Esophagus mucosa (tissue), 1 donor: ENCODE results near the gene MLLT10. TPM values are rescaled to one million over a fixed set of nuclear protein-coding genes. Genes with fewer than 3 reads are reported as not detected.
"Not testable (repeated sequence)": the region's sequence is repeated elsewhere in the genome, so short reads cannot be mapped to it uniquely, and the experiment has no call there.

Experiments
- ATAC-seq: fragments of 200-7000 bp; cut with Tn5 transposase; one replicate; pipeline ENCODE4 v1.9.1; 2020
- total RNA-seq: library from RNA; stranded (reverse); gene quantifications from one replicate; pipeline ENCODE4 v1.2.4, GENCODE V29; 2023
- donor health status: DM: yes; HTN: yes; CAD: no.

MLLT10 gene
- total RNA-seq, 1 donor from 2014 or later, result 31.0 TPM

GRCh38 chr10:21702633-21703111 is 168.6 kb downstream of the MLLT10 start:
- ATAC-seq, result no peak

DNA sequence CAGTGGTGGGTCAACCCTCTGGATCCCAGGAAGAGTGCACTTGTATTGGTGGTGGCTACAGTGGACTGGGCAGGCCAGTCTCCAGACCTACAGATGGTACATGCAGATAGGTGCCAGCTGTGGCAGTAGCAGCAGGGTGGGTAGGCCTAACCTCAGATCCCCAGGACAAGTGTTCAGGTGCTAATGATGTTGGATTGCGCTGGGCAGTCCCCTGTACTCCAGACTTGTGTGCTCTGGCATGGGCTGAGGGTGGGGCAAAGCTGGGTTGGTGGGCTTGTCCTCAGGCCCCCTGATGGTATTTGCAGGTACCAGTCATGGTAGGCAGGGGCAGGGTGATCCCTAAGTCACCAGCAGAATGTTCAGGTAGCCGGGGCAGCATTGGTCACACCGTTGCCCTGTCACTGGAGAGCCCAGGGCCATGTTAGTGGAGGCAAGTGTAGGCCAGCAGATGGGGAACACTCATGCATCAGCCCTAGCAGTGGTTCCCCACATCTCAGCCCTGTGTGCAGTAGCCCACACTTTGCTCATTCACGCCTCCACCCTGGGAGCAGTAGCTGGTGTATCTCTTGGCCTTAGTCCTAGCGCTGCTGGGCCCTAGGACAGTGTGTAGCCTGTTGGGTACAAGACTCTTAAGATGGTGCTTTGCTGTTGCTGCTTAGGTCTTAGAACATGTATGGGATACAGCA is 171.3 kb downstream of the MLLT10 start:
- no peak for ATAC-seq

DNA sequence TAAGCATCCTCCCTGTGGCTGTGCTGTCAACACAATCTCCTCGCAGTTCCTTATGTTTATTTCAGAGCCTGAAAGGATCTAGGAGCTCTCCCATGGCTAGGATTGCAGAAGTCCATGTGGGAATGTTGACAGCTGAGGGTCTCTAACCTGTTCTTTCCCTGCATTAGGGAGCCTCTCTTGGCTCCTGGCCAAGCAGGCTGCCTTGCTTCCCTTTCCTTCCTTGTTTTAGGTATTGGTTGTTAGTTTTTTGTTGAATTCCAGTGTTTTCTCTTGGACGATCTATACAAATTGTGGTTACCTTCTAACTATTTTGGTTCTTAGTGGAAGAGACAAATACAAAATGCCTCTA is 171.8 kb downstream of the MLLT10 start:
- no peak for ATAC-seq

DNA sequence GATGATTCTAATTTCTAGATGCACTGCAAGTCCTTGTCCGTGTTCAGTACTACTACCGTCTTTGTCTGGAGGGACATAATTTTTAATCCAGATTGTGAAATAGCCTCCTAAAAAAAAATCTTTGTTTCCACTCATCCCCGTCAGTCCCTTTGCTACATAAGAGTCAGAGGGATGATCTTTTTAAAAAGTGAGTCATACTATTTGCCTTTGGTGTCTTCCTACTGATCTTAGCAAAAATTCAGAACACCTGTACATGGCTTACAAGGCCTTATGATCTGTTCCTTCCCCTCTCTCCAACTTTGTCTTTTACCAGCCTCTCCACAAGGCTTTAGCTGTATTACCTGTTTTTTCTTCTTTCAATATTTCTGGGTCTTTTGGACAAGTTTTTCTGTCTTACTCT is 173.5 kb downstream of the MLLT10 start:
- ATAC-seq, result peak; percentile 62

DNA sequence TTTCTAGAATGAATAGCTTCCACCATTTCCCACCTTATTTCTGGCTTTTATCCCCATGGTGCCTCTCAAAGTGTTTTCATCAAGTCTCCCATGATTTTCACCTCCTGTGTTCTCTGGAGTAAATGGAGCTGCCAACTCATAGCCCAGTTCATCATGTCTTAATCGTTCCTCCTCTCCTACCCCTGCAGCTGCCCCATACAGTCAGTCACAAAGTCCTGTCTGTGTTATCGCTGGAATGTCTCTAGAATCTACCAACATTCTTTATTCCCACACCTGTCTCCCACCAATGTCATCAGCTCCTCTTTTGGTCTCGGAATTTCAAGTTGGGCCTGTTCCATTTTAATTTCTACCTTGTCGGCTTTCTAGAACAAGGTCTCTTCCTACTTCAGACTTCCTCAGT is 178.9 kb downstream of the MLLT10 start:
- ATAC-seq, result no peak

DNA sequence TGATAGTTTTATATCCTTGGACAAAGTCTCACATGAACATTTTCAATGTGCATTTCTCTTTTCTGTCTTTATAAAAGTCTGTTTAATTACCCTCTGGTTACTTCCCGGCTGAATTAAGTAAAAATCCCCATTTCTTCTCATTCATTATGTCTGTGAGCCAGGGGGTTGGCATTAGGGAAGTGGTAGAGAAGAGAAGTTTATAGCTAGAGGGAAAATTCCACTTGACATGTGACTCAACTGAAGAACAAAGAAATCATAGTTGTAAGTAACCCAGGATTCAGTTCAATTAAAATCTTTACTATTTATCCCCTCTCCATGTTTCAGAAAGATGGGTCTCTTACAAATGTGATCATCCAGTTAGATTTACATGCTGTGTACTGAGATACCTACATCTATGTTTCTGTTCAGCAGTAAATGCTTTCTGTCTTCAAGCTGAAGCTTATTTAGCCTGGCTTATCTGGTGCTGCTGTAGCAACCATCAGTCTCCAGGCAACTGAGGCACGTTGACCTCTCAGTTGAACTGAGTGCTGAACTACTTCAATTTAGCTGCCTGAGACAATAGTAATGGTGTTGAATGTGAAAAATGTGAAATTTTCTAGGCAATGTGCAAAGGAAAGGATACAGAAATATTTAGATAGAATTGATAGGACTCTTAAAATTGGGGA is 181.6 kb downstream of the MLLT10 start:
- ATAC-seq, result no peak

- not testable (repeated sequence) for ATAC-seq
Observed at GRCh38 chr10:21717437-21718054, 183.5 kb downstream of the MLLT10 start.

- peak; percentile 50 for ATAC-seq
Observed at GRCh38 chr10:21719502-21719901, 185.5 kb downstream of the MLLT10 start.

GRCh38 chr10:21720090-21720489 is 186.1 kb downstream of the MLLT10 start:
- peak; percentile 76 for ATAC-seq

DNA sequence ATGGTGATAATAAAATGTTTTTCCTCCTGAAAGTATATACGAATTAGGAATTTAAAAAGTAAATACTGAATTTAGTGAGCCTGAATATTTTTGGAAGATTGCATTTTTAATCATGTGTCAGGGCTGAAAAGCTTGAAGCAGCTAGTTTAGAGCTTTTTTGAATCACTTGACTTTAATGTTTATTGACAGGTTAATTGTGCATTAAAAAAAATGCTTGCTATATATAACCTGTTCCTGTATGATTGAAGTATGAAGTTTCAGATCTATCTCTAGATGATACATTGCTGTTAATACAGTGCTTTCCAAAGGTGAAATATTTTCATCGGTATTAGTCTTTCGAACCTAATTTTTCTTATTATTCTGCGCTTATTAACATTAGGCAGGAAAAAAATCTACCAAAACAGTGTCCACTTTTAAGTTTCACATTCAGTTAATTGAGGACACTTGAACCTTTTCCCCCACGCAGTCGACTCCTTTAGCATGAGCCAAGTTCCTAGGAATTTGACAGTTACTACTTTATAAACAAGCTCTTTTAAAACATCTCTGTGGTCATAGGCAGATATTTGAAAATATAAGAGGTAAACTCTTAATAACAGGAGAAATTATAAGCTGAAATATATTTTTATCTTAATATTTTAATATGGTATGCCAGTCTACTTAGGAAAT is 187.1 kb downstream of the MLLT10 start:
- ATAC-seq, result no peak

- no peak for ATAC-seq
Observed at GRCh38 chr10:21722209-21722608, 188.2 kb downstream of the MLLT10 start.

- no peak for ATAC-seq
Observed at GRCh38 chr10:21724020-21724589, 190.1 kb downstream of the MLLT10 start.

DNA sequence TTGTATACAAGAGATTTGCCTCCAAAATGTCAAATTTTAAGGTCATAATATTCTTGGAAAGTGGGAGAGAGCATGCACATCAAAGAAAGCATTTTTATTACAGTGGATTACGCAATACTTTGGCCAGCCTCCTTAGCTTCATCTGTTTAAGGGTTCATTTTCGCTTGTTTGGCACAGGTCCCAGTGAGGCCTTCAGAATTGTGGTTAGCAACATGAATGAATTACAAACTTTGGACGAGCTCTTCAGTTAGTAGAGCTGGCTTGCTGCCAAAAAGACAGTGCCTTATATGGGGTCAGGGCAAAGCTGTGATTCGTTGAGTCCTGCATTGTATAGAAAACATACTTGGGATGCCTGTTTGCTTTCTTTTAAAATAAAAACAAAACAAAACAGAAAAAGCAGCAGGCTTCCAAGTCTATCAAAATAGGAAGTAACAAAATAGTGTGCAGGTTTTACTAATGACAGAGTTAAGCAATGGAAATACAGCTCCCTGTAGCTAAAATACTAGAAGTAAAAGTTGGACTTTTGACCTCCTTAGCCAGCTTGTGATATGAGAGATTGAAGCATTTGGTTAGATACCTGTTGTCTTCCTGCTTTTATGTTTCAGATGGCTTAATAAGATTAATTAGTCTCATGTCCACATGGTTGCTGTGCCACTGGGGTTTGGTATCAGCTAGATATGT is 190.8 kb downstream of the MLLT10 start:
- peak; percentile 77 for ATAC-seq

GRCh38 chr10:21726601-21727225 is 192.7 kb downstream of the MLLT10 start:
- ATAC-seq, result peak; percentile 35

- ATAC-seq, result peak; percentile 69
Observed at GRCh38 chr10:21727452-21728168, 193.6 kb downstream of the MLLT10 start.

DNA sequence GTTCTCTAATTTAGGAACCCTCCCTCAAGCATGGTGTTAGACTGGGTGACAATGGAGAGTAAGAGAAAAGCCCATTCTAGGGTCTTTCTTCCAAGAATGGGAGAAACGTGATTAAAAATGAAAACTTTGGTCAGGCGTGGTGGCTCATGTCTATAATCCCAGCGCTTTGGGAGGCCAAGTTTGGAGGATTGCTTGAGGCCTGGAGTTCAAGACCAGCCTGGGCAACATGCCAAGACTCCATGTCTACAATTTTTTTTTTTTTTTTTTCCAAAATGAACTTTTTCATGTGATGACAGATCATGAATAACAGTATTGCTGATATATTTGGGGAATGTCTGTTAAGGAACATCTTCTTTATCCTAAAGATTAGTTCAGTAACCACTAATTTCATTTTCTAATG is 194.6 kb downstream of the MLLT10 start:
- ATAC-seq, result no peak

DNA sequence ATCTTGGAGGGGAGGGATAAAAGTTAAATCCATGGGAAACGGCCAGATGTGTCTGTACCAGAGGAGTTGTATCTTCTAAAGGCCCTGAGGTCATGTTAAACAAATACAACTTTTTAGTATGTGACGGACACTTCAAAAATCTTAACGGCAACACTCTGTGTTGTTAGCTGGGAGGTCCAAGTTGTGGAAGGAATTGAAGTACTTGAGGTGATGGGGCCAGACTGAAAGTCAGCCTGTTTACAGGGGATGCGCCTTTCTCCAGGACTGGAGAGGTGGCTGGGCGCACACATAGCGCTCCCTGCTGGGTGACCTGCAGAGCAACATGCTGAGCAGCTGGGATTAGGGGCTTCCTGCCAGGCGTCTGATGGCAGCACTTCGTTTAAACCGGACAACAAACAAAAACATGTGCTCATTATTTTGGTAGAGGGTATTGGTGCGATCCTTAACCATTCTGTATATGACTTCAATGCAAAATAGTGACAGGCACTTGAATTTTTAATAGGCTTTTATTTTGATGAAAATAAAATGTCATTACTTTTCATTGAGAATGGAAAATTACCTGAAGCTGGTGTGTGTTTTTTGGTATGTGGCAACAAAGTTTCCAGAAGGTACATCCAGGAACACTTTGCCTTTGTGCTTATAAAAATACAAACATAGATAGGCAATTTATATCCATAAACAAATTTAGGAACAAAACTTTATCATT is 198.2 kb downstream of the MLLT10 start:
- peak; percentile 63 for ATAC-seq

DNA sequence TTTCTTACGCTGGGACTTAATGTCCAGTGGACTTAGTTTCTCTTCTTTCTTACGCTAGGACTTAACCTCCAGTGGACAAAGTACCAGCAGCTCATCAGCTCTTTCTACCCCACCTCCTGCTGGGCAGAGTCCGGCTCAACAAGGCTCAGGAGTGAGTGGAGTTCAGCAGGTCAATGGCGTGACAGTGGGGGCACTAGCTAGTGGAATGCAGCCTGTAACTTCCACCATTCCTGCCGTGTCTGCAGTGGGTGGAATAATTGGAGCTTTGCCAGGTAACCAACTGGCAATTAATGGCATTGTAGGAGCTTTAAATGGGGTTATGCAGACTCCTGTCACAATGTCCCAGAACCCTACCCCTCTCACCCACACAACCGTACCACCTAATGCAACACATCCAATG is 199.7 kb downstream of the MLLT10 start:
- ATAC-seq, result no peak

- ATAC-seq, result no peak
Observed at GRCh38 chr10:21737106-21737505, 203.1 kb downstream of the MLLT10 start.

DNA sequence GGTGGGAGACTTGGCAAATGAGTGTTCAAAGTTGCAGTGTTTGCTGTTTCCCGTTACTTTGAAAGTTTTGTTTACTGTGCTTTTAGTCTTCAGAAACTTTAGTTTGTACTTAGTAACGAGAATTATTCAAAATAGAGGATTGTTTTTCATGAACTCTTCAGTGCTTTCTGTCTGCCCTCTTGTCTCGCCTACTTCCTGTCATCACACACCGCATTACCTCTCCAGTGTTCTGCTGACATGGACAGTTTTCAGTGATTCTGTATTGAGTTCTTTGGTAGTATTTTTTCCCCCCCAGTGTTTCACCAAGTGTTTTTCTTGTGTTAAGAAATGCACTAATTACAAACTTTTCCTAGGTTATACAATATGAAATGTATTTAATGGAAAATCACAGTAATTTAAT is 207.0 kb downstream of the MLLT10 start:
- no peak for ATAC-seq
